Heart left ventricle (tissue), 16 donors: ENCODE results near the gene OR10W1. TPM values are rescaled to one million over a fixed set of nuclear protein-coding genes. Genes with fewer than 3 reads are reported as not detected.

ENCODE experiments used
- ATAC-seq, 4 donors: fragments of 200-7000 bp; cut with Tn5 transposase; one replicate each; pipeline ENCODE4 v1.9.1; 2020 to 2022; ENCODE audit warnings: moderate library complexity in 4 of 4, mild to moderate bottlenecking in 3 of 4, moderate number of reproducible peaks in 1 of 4
- DNase-seq, 5 donors: peaks; one replicate each; pipeline ENCODE4 v3.0.0-alpha.2; 2020
- H3K27ac ChIP-seq, 12 donors: fragments of 200-600 bp; sonication (generic) in 4 of 12; one replicate each; pipeline versions ENCODE4 v1.5.0 to v1.8.0; 2016 to 2022; ENCODE audit warnings: mild to moderate bottlenecking in 2 of 12
- H3K27me3 ChIP-seq, 9 donors: fragments of 200-600 bp; sonication (generic) in 2 of 9; one replicate each; pipeline versions ENCODE4 v1.5.1 to v1.8.0; 2016 to 2022; ENCODE audit warnings: mild to moderate bottlenecking in 3 of 9
- H3K36me3 ChIP-seq, 9 donors: fragments of 200-600 bp; sonication (generic) in 2 of 9; one replicate each; pipeline versions ENCODE4 v1.5.0 to v1.8.0; 2018 to 2022; ENCODE audit warnings: mild to moderate bottlenecking in 2 of 9
- H3K4me1 ChIP-seq, 12 donors: fragments of 200-600 bp; sonication (generic) in 4 of 12; one replicate each; pipeline versions ENCODE4 v1.5.0 to v1.8.0; 2016 to 2022; ENCODE audit warnings: mild to moderate bottlenecking in 3 of 12
- H3K4me3 ChIP-seq, 12 donors: fragments of 200-600 bp; sonication (generic) in 4 of 12; one replicate each; pipeline versions ENCODE4 v1.5.0 to v1.8.0; 2017 to 2022; ENCODE audit warnings: mild to moderate bottlenecking in 9 of 12, moderate library complexity in 4 of 12
- H3K9me3 ChIP-seq, 12 donors: fragments of 200-600 bp; sonication (generic) in 4 of 12; one replicate each; pipeline versions ENCODE4 v1.5.0 to v1.8.0; 2016 to 2022; ENCODE audit warnings: mild to moderate bottlenecking in 1 of 12
- CTCF ChIP-seq, 12 donors: fragments of 200-600 bp; sonication (generic) in 4 of 12; IDR thresholded peaks; one replicate each; pipeline versions ENCODE4 v1.5.0 to v1.8.0; 2018 to 2022; ENCODE audit warnings: antibody characterized with exemption in 12 of 12, mild to moderate bottlenecking in 5 of 12
- POLR2A ChIP-seq, 2 donors: fragments of 450-650 bp; IDR thresholded peaks; one replicate each; pipeline ENCODE4 v1.6.1; 2017; ENCODE audit warnings: antibody characterized with exemption in 2 of 2, mild to moderate bottlenecking in 2 of 2, moderate library complexity in 2 of 2
- WGBS, 4 donors: extraction: QIAGEN DNeasy Blood & Tissue Kit in 2 of 4; methylation state at CpG; one replicate each; pipeline versions ENCODE4 v1.1.5 to v1.1.7; 2013 to 2018; 5-methylcytosine and 5-hydroxymethylcytosine counted together
- intact Hi-C, 10 donors: fragments of 100-400 bp; cut with DNase I; formaldehyde crosslinking; loops; one replicate each; pipeline versions ENCODE4 v1.11.1 to v1.14.2; 2022
- long read RNA-seq, 3 donors: library from polyadenylated mRNA; unstranded; transcript quantifications; one replicate each; pipeline ENCODE4 v2.0.0, GENCODE V29; 2020 to 2021
- polyA plus RNA-seq, 2 donors: library from polyadenylated mRNA; stranded (reverse); fragments of 200-250 nt; gene quantifications; one replicate each; pipeline ENCODE4 v1.2.3, GENCODE V29; 2013
- total RNA-seq, 9 donors: library from RNA; depleted of rRNA in 2 of 9; stranded (reverse); fragments of >200 nt in 2 of 9; fragmentation: NEBNext Ultra II Directional in 3 of 9; extraction: Animal tissue kit (Norgen Biotek cat#: 25700) in 3 of 9; gene quantifications; one replicate each; pipeline versions ENCODE4 v1.1.0 to v1.2.4, GENCODE V29; 2016 to 2023
- donor health status: ischemic (EF 13 %, LVEDD 7.1; RV severe dilation, severe dysfunction).
- donor health status: healthy with polysubstance abuse.
- donor health status: DM: no; HTN: yes; CAD: no.
- donor health status: DM: no; HTN: no; CAD: no.
- donor health status: ischemic (EF 25% LVEDD 6.9; RV normal size, moderate dysfunction).
- donor health status: ischemic (EF 25% LVEDD 5.7; RV mildly dilated, moderate dysfunction).
- donor health status: healthy.
- donor health status: DM: yes; HTN: yes; CAD: no.
- donor health status: ischemic (EF 35%, LVEDD 5.7; RV mildly dilated, moderate dysfunction).
- donor health status: nonischemic (EF 11% LVEDD 7.7; RV severe dilation, severe dysfunction).
- donor health status: DM: yes; HTN: yes; CAD: no.
- donor health status: PGD.
- donor health status: ischemic (EF 29% LVEDD 5.4; RV normal size, mild dysfunction).
- donor health status: nonischemic (EF 23%, LVEDD 6.1; RV moderate dilation, normal function).

Gene OR10W1, protein sequence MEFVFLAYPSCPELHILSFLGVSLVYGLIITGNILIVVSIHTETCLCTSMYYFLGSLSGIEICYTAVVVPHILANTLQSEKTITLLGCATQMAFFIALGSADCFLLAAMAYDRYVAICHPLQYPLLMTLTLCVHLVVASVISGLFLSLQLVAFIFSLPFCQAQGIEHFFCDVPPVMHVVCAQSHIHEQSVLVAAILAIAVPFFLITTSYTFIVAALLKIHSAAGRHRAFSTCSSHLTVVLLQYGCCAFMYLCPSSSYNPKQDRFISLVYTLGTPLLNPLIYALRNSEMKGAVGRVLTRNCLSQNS
- total RNA-seq (not detected), polyA plus RNA-seq (not detected)
- long read RNA-seq, donor 1, result 0 reads
- long read RNA-seq, donor 2, result 0 reads
- long read RNA-seq, donor 3, result 0 reads

- TF ChIP-seq POLR2A (IDR thresholded peaks at IDR 0.05) (no peak), CTCF (IDR thresholded peaks at IDR 0.05) (no peak)
- Histone ChIP-seq H3K9me3 (peaks cover 0 to 7% (median 0%) of the 10 kb centered on the region in 12 donors), H3K27me3 (no peaks in the 10 kb centered on the region), H3K4me3 (no peak within 1 kb of the TSS), H3K27ac (no peak within 1 kb of the TSS), H3K36me3 (no peaks in the 10 kb centered on the region), H3K4me1 (no peaks in the 10 kb centered on the region)
- DNase-seq, result no peak
- no peak for ATAC-seq
- WGBS, 4 donors, result 87 to 93% (median 91%) methylated on average over 2 of the region's 2 CpGs
- intact Hi-C loops, result no loop called here
Observed at GRCh38 chr11:58268142-58268541, at the start of gene OR10W1. Gene OR10W1 (minus strand): TSS chr11:58268260. CDS start chr11:58267858, 402 bp downstream.

DNA sequence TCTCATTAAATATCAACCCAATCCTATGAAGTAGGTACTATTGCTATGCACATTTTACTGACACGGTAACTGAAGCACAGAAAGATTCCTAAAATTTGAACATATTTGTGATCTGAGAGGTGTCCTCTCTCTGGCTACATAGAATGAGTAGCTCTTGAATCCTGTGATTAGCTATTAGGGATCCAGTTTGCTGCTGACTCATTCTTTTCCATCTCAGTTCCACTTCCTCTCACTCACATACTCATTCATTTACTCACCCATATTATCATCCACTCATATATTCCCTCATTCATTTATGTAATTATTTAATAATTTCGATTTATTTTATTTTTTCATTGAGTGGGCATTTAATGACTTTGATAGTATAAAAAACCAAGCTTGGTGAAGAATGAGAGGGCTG lies 48.1 kb upstream of the OR10W1 start:
- no peak for ATAC-seq
- DNase-seq, result no peak
- 58 to 73% (median 71%) methylated on average over 2 of the region's 2 CpGs for WGBS, 4 donors
- no peaks in the 10 kb centered on the region for H3K4me1 ChIP-seq
- intact Hi-C loops, result no loop called here
- no peak overlapping the region for H3K4me3 ChIP-seq
- H3K27ac ChIP-seq, result no peak overlapping the region
- no peaks in the 10 kb centered on the region for H3K36me3 ChIP-seq
- H3K27me3 ChIP-seq, result no peaks in the 10 kb centered on the region
- no peak for TF ChIP-seq CTCF (IDR thresholded peaks at IDR 0.05)
- no peak for TF ChIP-seq POLR2A (IDR thresholded peaks at IDR 0.05)
- H3K9me3 ChIP-seq, result no peaks in the 10 kb centered on the region

GRCh38 chr11:58301576-58301975 lies 33.5 kb upstream of the OR10W1 start:
- no peak for ATAC-seq
- no peaks in the 10 kb centered on the region for H3K9me3 ChIP-seq
- 92 to 94% (median 93%) methylated on average over 2 of the region's 2 CpGs for WGBS, 4 donors
- no peaks in the 10 kb centered on the region for H3K36me3 ChIP-seq
- no peaks in the 10 kb centered on the region for H3K27me3 ChIP-seq
- DNase-seq, result no peak
- no peak overlapping the region for H3K27ac ChIP-seq
- no peak overlapping the region for H3K4me3 ChIP-seq
- TF ChIP-seq POLR2A (IDR thresholded peaks at IDR 0.05) (no peak), CTCF (IDR thresholded peaks at IDR 0.05) (no peak)
- intact Hi-C loops, result no loop called here
- no peaks in the 10 kb centered on the region for H3K4me1 ChIP-seq

GRCh38 chr11:58292017-58292416 lies 24.0 kb upstream of the OR10W1 start:
- WGBS, 4 donors, result 74 to 93% (median 90%) methylated on average over 21 of the region's 21 CpGs
- H3K27me3 ChIP-seq, result no peaks in the 10 kb centered on the region
- intact Hi-C loops, result no loop called here
- H3K27ac ChIP-seq, result no peak overlapping the region
- TF ChIP-seq POLR2A (IDR thresholded peaks at IDR 0.05), result no peak
- no peak for DNase-seq
- no peak overlapping the region for H3K4me3 ChIP-seq
- ATAC-seq, result no peak
- H3K36me3 ChIP-seq, result no peaks in the 10 kb centered on the region
- H3K9me3 ChIP-seq, result no peaks in the 10 kb centered on the region
- H3K4me1 ChIP-seq, result no peaks in the 10 kb centered on the region
